GM23338 (cell line): ENCODE data around the gene PDE7B.

Source experiments
- CREB1 ChIP-seq: fragments of 250-450 bp; sonication (Bioruptor Pico); IDR thresholded peaks from 2 replicates; pipeline ENCODE4 v1.5.0; 2020; ENCODE audit warnings: low read depth, mild to moderate bottlenecking, moderate library complexity
- EZH2 ChIP-seq: fragments of 200-600 bp; sonication (generic); IDR thresholded peaks from one replicate; pipeline ENCODE4 v1.8.0; 2017; ENCODE audit warnings: antibody characterized with exemption, mild to moderate bottlenecking, low read depth; ENCODE audit not compliant: unreplicated experiment
- EZH2phosphoT487 ChIP-seq: fragments of 200-600 bp; sonication (generic); IDR thresholded peaks from one replicate; pipeline ENCODE4 v1.8.1; 2018; ENCODE audit warnings: antibody characterized with exemption; ENCODE audit not compliant: unreplicated experiment
- JUNB ChIP-seq: IDR thresholded peaks from one replicate; pipeline ENCODE4 v1.6.1; 2016; ENCODE audit warnings: antibody characterized with exemption; ENCODE audit not compliant: unreplicated experiment
- POLR2AphosphoS5 ChIP-seq: IDR thresholded peaks from 2 replicates; pipeline ENCODE4 v1.6.1; 2016; ENCODE audit warnings: antibody characterized with exemption, low read depth
- ZNF114 ChIP-seq: fragments of 250-450 bp; sonication (Bioruptor Pico); IDR thresholded peaks from 2 replicates; pipeline ENCODE4 v1.5.0; 2020; ENCODE audit warnings: mild to moderate bottlenecking, moderate library complexity
- ZNF331 ChIP-seq: fragments of 250-450 bp; sonication (Bioruptor Pico); IDR thresholded peaks from 2 replicates; pipeline ENCODE4 v1.5.0; 2020; ENCODE audit warnings: low read depth, mild to moderate bottlenecking, moderate library complexity
- TF ChIP-seq, protein P1 (sequence below), 2 experiments: fragments of 200-600 bp in 1 of 2; sonication (generic) in 1 of 2; conservative IDR thresholded peaks; 2 replicates each; pipeline versions ENCODE4 v1.5.1 to v1.6.1; 2016 to 2017; ENCODE audit warnings: antibody characterized with exemption in 2 of 2, low read depth in 2 of 2, mild to moderate bottlenecking in 2 of 2, moderate library complexity in 1 of 2
- TF ChIP-seq, protein P2 (sequence below): IDR thresholded peaks from 2 replicates; pipeline ENCODE4 v1.6.1; 2016; ENCODE audit warnings: antibody characterized with exemption
- TF ChIP-seq, protein P3 (sequence below): IDR thresholded peaks from one replicate; pipeline ENCODE4 v1.6.1; 2018; ENCODE audit warnings: antibody characterized with exemption; ENCODE audit not compliant: unreplicated experiment

DNA sequence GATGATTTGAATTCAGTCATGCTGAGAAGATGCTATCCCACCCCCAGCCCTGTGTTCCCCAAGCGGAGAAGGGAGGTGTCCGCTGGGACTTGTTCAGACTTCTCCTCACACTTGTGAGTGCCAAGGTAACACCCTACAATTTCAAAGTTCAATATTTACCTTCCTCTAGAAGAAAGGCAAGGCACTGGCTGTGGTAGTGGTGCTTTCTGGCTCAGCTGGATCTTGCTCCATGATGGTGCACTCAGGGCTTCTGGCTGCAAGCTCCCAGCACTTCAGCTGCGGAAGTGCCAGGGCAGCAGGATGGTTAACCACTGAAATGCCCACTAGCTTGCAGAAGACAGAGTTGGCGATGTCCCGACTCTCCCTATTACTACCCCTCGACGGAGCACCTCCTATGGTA is 263.2 kb downstream of the PDE7B start:
- TF ChIP-seq, protein P1, sequence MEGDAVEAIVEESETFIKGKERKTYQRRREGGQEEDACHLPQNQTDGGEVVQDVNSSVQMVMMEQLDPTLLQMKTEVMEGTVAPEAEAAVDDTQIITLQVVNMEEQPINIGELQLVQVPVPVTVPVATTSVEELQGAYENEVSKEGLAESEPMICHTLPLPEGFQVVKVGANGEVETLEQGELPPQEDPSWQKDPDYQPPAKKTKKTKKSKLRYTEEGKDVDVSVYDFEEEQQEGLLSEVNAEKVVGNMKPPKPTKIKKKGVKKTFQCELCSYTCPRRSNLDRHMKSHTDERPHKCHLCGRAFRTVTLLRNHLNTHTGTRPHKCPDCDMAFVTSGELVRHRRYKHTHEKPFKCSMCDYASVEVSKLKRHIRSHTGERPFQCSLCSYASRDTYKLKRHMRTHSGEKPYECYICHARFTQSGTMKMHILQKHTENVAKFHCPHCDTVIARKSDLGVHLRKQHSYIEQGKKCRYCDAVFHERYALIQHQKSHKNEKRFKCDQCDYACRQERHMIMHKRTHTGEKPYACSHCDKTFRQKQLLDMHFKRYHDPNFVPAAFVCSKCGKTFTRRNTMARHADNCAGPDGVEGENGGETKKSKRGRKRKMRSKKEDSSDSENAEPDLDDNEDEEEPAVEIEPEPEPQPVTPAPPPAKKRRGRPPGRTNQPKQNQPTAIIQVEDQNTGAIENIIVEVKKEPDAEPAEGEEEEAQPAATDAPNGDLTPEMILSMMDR (conservative IDR thresholded peaks at IDR 0.05; ENCODE audit: low read depth in 2 of 2): no peak
- TF ChIP-seq ZNF331 (CRISPR knock-in tag): no peak
- TF ChIP-seq EZH2phosphoT487: no peak
- TF ChIP-seq EZH2: no peak
- TF ChIP-seq POLR2AphosphoS5: no peak
- no peak for TF ChIP-seq JUNB
- no peak for TF ChIP-seq CREB1
- TF ChIP-seq, protein P2, sequence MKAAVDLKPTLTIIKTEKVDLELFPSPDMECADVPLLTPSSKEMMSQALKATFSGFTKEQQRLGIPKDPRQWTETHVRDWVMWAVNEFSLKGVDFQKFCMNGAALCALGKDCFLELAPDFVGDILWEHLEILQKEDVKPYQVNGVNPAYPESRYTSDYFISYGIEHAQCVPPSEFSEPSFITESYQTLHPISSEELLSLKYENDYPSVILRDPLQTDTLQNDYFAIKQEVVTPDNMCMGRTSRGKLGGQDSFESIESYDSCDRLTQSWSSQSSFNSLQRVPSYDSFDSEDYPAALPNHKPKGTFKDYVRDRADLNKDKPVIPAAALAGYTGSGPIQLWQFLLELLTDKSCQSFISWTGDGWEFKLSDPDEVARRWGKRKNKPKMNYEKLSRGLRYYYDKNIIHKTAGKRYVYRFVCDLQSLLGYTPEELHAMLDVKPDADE: no peak
- TF ChIP-seq, protein P3, sequence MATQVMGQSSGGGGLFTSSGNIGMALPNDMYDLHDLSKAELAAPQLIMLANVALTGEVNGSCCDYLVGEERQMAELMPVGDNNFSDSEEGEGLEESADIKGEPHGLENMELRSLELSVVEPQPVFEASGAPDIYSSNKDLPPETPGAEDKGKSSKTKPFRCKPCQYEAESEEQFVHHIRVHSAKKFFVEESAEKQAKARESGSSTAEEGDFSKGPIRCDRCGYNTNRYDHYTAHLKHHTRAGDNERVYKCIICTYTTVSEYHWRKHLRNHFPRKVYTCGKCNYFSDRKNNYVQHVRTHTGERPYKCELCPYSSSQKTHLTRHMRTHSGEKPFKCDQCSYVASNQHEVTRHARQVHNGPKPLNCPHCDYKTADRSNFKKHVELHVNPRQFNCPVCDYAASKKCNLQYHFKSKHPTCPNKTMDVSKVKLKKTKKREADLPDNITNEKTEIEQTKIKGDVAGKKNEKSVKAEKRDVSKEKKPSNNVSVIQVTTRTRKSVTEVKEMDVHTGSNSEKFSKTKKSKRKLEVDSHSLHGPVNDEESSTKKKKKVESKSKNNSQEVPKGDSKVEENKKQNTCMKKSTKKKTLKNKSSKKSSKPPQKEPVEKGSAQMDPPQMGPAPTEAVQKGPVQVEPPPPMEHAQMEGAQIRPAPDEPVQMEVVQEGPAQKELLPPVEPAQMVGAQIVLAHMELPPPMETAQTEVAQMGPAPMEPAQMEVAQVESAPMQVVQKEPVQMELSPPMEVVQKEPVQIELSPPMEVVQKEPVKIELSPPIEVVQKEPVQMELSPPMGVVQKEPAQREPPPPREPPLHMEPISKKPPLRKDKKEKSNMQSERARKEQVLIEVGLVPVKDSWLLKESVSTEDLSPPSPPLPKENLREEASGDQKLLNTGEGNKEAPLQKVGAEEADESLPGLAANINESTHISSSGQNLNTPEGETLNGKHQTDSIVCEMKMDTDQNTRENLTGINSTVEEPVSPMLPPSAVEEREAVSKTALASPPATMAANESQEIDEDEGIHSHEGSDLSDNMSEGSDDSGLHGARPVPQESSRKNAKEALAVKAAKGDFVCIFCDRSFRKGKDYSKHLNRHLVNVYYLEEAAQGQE: no peak
- no peak for TF ChIP-seq ZNF114
